GM12878 (cell line): ENCODE results near the gene HLTF.

Source experiments
- CTCF ChIP-seq, 3 experiments: IDR thresholded peaks in 2 of 3; conservative IDR thresholded peaks in 1 of 3; 2 replicates each; pipeline ENCODE4 v1.5.1; 2011; ENCODE audit warnings: low read depth in 3 of 3, low read length in 3 of 3, mild to moderate bottlenecking in 3 of 3, control low read depth in 2 of 3, moderate library complexity in 2 of 3, inconsistent platforms in 1 of 3, mixed read lengths in 1 of 3; ENCODE audit not compliant: control insufficient read depth in 2 of 3, insufficient read depth in 1 of 3; ENCODE audit errors: extremely low read depth in 1 of 3
- EGR1 ChIP-seq, 2 experiments: IDR thresholded peaks; 1 replicate in 1 of 2; 2 replicates in 1 of 2; pipeline ENCODE4 v1.6.1; 2011 to 2012; ENCODE audit warnings: low read depth in 2 of 2, low read length in 2 of 2, borderline replicate concordance in 1 of 2, mild to moderate bottlenecking in 1 of 2, moderate library complexity in 1 of 2
- GABPA ChIP-seq: IDR thresholded peaks from 2 replicates; pipeline ENCODE4 v1.6.1; 2014; ENCODE audit warnings: antibody characterized with exemption, low read depth, mild to moderate bottlenecking, inconsistent platforms
- IKZF2 ChIP-seq, 2 experiments: fragments of 450-650 bp; IDR thresholded peaks; 2 replicates each; pipeline ENCODE4 v1.6.1; 2017; ENCODE audit warnings: mild to moderate bottlenecking in 2 of 2, moderate library complexity in 2 of 2
- NFYB ChIP-seq: IDR thresholded peaks from 2 replicates; pipeline ENCODE4 v1.6.1; 2011; ENCODE audit warnings: low read depth, mild to moderate bottlenecking, low read length, improper control_type of control experiment, moderate library complexity; ENCODE audit not compliant: insufficient read depth
- NR2C2 ChIP-seq: IDR thresholded peaks from 2 replicates; pipeline ENCODE4 v1.6.1; 2011; ENCODE audit warnings: borderline replicate concordance, low read depth; ENCODE audit not compliant: control insufficient read depth, insufficient read length
- POLR2A ChIP-seq: IDR thresholded peaks from 2 replicates; pipeline ENCODE4 v1.6.1; 2011; ENCODE audit warnings: low read depth, mild to moderate bottlenecking, low read length
- POU2F2 ChIP-seq: IDR thresholded peaks from 3 replicates; pipeline ENCODE4 v1.6.1; 2011; ENCODE audit warnings: low read depth, mild to moderate bottlenecking, low read length, borderline replicate concordance
- REST ChIP-seq: IDR thresholded peaks from 2 replicates; pipeline ENCODE4 v1.6.1; 2012; ENCODE audit warnings: mild to moderate bottlenecking, low read depth, low read length
- SMC3 ChIP-seq: IDR thresholded peaks from 2 replicates; pipeline ENCODE4 v1.6.1; 2011; ENCODE audit warnings: low read length, improper control_type of control experiment, borderline replicate concordance
- SRF ChIP-seq, 2 experiments: IDR thresholded peaks; 2 replicates each; pipeline ENCODE4 v1.6.1; 2011; ENCODE audit warnings: low read depth in 2 of 2, low read length in 2 of 2, mild to moderate bottlenecking in 1 of 2, moderate library complexity in 1 of 2
- TCF12 ChIP-seq: IDR thresholded peaks from 2 replicates; pipeline ENCODE4 v1.6.1; 2011; ENCODE audit warnings: low read depth, mild to moderate bottlenecking, low read length

- TF ChIP-seq SRF (IDR thresholded peaks at IDR 0.05; ENCODE audit: low read depth in 2 of 2, low read length in 2 of 2) (no peak), NFYB (no peak), CTCF (IDR thresholded peaks at IDR 0.05 in 2 of 3, conservative IDR thresholded peaks at IDR 0.05 in 1 of 3; ENCODE audit: control insufficient read depth in 2 of 3, extremely low read depth in 1 of 3, insufficient read depth in 1 of 3, low read depth in 3 of 3, low read length in 3 of 3) (no peak), NR2C2 (no peak), TCF12 (no peak), POU2F2 (no peak), REST (no peak), IKZF2 (IDR thresholded peaks at IDR 0.05) (no peak), SMC3 (no peak), GABPA (no peak), EGR1 (IDR thresholded peaks at IDR 0.05; ENCODE audit: borderline replicate concordance in 1 of 2, low read depth in 2 of 2, low read length in 2 of 2) (no peak), POLR2A (no peak)
These were observed 86.1 kb downstream of the HLTF start for GRCh38 chr3:149000206-149000745.
